Immature natural killer cell (primary cell): ENCODE data around the gene CCNQ. TPM values are rescaled to one million over a fixed set of nuclear protein-coding genes. Genes with fewer than 3 reads are reported as not detected.

ENCODE experiments used
- DNase-seq, 3 donors: peaks; one replicate each; pipeline ENCODE4 v3.0.0; 2022; ENCODE audit warnings: mixed read lengths in 1 of 3
- H3K27ac Mint-ChIP-seq, 6 donors: one replicate each; pipeline ENCODE4 v1.8.0; 2020; ENCODE audit warnings: mixed read lengths in 6 of 6, mild to moderate bottlenecking in 5 of 6, inconsistent platforms in 4 of 6, moderate library complexity in 3 of 6
- H3K27me3 Mint-ChIP-seq, 3 donors: one replicate each; pipeline ENCODE4 v1.8.0; 2020 to 2021; ENCODE audit warnings: low read depth in 3 of 3, mild to moderate bottlenecking in 3 of 3, mixed read lengths in 3 of 3, moderate library complexity in 3 of 3, inconsistent platforms in 1 of 3
- H3K36me3 Mint-ChIP-seq, 3 donors: one replicate each; pipeline ENCODE4 v1.8.0; 2020; ENCODE audit warnings: mixed read lengths in 3 of 3, inconsistent platforms in 2 of 3, mild to moderate bottlenecking in 2 of 3
- H3K4me1 Mint-ChIP-seq, 2 donors: one replicate each; pipeline ENCODE4 v1.8.0; 2020; ENCODE audit warnings: inconsistent platforms in 2 of 2, mild to moderate bottlenecking in 2 of 2, mixed read lengths in 2 of 2, moderate library complexity in 1 of 2
- H3K4me3 Mint-ChIP-seq, 5 donors: one replicate each; pipeline ENCODE4 v1.8.0; 2020; ENCODE audit warnings: mild to moderate bottlenecking in 5 of 5, mixed read lengths in 5 of 5, inconsistent platforms in 3 of 5, moderate library complexity in 3 of 5
- H3K9me3 Mint-ChIP-seq, 6 donors: one replicate each; pipeline ENCODE4 v1.8.0; 2020; ENCODE audit warnings: mild to moderate bottlenecking in 6 of 6, mixed read lengths in 6 of 6, inconsistent platforms in 4 of 6, moderate library complexity in 3 of 6
- polyA plus RNA-seq, 3 donors: library from polyadenylated mRNA; unstranded; fragments of 300-500 nt; fragmentation: Illumina TruSeq; gene quantifications; one replicate each; pipeline ENCODE4 v1.2.3, GENCODE V29; 2021

The CCNQ gene
- polyA plus RNA-seq, 3 donors from 2014 or later = 36.7 to 42.8 (median 38.4) TPM

DNA sequence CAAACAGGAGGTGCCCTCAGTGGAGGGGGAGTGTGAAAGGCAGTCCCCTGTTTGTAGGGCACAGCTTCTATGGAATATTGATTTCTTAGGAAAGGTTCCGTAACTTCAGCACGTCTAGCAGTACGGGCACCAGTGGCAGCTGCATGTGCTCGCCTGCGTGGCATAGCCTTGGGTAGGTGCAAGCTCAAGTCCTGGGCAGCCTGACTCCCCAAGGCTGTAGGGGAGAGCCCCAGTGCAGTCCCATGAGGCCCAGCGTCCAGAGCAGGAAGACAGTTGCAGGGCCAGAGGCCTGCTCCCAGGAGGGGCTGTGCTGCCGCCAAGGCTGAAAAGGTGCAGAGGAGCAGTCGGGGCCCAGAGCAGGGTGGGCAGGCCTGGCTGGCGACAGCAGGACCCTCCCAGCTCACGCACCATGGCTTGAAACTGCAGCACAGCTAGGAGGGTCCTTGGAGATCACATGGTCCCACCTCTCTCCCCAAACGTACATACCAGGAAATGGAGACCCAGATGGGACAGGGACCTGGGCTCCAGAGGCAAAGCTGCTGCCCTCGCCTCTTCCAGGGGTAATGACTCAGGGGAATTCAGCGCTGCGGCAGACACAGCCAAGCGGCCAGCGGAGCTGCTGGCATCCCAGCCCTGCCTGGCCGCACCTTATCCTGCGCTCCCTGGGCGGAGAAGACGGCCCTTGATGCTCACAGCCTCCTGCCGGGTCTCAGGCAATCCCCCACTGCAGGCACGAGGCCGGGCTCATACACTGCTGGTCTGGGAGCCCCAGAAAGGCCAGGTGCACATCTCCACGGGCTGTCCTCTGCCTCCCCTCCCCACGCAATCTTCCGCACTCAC, 42.0 kb upstream of the CCNQ start:
- no peak for DNase-seq
- H3K27me3 Mint-ChIP-seq = peaks cover 4 to 7% (median 5%) of the 10 kb centered on the region in 3 donors
- H3K9me3 Mint-ChIP-seq = peaks cover 0 to 1% (median 0%) of the 10 kb centered on the region in 6 donors
- no peaks in the 10 kb centered on the region for H3K4me1 Mint-ChIP-seq
- H3K36me3 Mint-ChIP-seq = no peaks in the 10 kb centered on the region
- H3K27ac Mint-ChIP-seq = no peak overlapping the region
- H3K4me3 Mint-ChIP-seq = no peak overlapping the region

DNA sequence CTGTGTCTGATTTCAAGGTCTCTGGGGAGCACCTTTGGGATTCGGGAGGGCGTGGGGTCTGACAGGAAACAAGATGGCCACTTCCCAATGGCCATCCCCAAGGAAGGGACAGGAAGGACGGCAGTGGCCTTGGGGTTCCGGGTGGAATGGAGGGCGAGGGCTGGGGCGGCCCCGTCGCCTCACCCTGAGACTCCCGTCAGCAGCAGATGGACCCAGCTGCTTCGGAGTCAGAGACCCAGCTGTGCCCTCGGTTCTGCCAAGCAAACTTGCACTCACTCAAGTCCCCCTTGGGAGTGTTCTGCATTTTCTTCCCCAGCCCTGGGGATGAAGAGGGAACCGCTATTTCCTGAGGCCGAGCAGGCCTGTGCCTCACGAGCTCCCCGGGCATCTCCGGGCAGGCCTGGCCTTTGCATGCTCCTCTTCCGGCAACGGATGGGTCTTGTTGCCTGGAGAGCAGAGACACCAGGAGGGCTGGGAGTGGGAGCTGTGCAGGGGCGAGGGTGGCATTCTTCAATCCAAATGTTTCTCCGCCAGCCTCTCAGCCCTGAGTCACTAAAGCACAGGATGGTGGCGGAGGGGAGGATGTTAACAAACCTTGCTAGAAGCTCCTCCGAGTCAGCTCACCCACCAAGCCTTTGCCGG, 41.2 kb upstream of the CCNQ start:
- no peak overlapping the region for H3K27ac Mint-ChIP-seq
- peaks cover 2 to 4% (median 2%) of the 10 kb centered on the region in 3 donors for H3K27me3 Mint-ChIP-seq
- H3K4me1 Mint-ChIP-seq = no peaks in the 10 kb centered on the region
- H3K36me3 Mint-ChIP-seq = no peaks in the 10 kb centered on the region
- DNase-seq = no peak
- no peak overlapping the region for H3K4me3 Mint-ChIP-seq
- peaks cover 0 to 1% (median 0%) of the 10 kb centered on the region in 6 donors for H3K9me3 Mint-ChIP-seq

DNA sequence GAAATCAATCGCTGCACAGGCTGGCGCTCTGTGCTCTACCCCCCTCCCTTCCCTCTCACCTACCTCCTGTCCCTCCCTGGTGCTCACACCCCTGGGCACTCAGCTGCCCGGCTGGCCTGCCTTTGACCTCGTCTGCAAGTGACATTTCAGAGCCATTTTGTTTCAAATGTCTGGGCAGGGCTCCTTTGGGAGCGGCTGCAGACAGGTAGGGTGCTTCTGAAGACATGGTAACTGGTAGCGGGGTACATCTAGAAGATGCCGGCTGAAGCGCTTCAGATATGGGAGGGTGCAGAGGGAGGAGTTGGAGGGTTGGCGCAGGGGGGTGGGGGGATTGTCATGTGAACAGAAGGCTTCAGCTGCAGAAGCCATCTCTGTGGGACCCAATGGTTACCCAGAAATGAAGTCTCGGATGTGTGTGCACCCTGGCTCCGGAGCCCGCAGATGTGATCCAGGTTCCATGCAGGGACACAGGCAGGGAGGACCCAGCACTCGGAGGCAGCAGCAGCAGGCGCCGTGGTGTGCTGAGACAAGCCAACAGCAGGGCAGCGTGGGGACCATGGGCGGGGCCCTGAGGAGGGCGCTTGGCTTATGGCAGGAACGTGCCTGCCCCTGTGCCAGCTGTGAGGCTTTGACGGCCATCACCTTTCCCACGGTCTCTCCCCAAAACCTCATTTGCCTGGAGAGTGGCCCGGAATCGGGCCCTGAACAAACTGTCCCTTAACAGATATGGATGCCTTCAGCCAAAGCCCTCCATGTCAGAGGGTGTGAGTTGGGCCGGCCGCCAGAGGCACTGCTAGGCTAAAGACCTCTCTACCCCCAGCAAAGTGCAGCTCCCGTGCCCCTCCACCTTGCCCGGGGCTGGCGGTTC, 40.5 kb upstream of the CCNQ start:
- peaks cover 0 to 4% (median 2%) of the 10 kb centered on the region in 3 donors for H3K27me3 Mint-ChIP-seq
- DNase-seq = no peak
- no peak overlapping the region for H3K4me3 Mint-ChIP-seq
- H3K27ac Mint-ChIP-seq = no peak overlapping the region
- peaks cover 0 to 1% (median 0%) of the 10 kb centered on the region in 6 donors for H3K9me3 Mint-ChIP-seq
- no peaks in the 10 kb centered on the region for H3K36me3 Mint-ChIP-seq
- no peaks in the 10 kb centered on the region for H3K4me1 Mint-ChIP-seq

DNA sequence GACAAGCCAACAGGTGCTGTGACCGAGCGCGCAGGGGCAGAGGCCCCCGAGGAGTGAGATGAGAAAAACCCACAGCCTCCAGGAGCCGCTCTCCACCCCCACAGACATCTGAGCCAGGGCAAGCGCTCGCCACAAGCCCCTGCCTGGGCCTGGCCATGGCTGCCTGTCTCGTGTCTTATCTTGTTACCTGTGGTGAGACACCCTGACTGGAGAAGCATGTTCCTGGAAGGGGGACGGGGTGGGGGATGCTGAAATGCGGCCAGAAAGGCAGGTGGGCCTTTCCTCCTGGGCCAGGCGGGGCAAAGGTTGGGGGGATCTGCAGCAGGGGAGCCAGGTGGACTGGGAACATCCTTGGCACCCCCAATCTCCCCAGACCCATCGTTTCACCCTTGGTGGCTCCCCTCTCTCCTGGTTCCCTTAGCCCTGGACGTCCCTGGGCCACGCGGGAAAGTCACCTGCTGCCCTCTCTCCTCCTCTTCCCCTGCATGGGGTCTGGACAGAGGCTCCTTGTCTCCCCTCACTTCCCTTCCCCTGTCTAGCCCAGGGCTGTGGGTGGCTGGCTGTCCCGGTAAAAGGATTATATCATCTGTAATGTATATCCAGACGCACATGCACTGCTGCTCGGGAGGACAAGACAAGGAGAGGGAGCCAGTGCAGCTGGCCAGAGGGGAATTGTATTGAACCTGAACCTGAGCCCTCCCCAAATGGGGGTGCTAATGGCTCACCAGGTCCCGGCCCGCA, 39.7 kb upstream of the CCNQ start:
- Mint-ChIP-seq H3K4me1 (no peaks in the 10 kb centered on the region), H3K27me3 (peaks cover 0 to 4% (median 2%) of the 10 kb centered on the region in 3 donors), H3K36me3 (no peaks in the 10 kb centered on the region), H3K27ac (no peak overlapping the region), H3K4me3 (no peak overlapping the region), H3K9me3 (peaks cover 0 to 1% (median 0%) of the 10 kb centered on the region in 6 donors)
- DNase-seq = no peak

DNA sequence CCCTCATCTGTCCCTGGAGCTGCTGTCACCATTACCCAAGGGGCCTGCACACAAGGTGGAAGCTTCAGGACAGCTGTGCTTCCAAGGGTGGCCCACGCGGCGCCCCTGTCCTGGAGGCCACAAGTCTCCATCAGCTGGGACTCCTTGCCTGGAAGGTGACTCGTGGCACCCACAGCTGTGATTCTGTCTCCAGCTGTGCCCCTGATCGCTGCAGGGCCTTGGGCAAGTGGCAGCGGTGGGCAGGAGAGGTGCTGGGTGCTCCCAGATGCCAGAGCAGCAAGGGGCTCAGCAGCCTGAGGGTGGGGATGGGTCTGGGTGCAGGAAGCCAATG, 39.1 kb upstream of the CCNQ start:
- no peaks in the 10 kb centered on the region for H3K4me1 Mint-ChIP-seq
- H3K27ac Mint-ChIP-seq = no peak overlapping the region
- no peak for DNase-seq
- H3K4me3 Mint-ChIP-seq = no peak overlapping the region
- no peaks in the 10 kb centered on the region for H3K36me3 Mint-ChIP-seq
- peaks cover 0 to 1% (median 0%) of the 10 kb centered on the region in 6 donors for H3K9me3 Mint-ChIP-seq
- H3K27me3 Mint-ChIP-seq = peaks cover 0 to 3% (median 2%) of the 10 kb centered on the region in 3 donors

DNA sequence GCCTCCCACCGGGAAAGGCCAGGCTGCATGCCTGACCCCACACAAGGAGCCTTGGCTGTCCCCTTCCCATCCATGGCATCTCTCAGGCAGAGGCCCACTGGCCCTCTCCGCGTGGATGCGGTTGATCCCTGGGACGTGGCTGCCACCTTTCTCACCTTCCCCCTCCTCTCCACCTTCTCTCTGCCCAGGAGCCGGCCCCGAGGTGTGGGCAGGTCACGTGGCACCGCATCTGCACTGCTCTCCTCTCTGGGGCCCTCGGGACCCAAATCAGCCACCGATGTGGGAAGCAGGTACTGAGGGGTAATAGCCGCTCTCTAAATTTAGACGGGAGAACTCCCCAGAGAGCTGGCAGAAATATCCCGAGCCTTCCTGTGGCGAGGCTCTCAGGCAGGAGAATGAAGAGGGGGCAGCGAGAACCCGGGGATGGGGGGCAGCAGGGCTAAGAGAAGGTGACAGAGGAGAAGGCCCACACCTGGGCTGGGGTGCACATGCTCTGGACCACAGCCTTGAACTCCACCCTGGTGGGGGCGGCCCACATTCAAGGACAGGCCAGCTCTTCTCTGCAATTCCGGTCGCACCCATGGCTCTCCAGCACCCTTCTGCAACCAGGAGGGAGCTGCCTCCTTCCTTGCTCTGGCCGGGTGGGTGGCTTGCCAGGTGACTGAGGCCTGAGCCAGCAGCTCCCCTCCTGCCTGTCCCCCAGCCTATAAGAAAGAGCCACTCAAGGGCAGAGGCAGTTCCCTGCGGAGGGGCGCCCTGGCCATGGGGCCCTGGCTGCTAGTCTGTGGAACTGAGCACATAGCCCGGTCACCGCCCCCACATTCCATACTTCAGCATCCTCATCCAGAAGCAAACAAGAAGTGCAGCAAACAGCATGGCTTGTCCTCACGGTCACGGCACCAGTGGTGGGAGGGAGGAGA, 38.4 kb upstream of the CCNQ start:
- no peak for DNase-seq
- no peak overlapping the region for H3K4me3 Mint-ChIP-seq
- no peaks in the 10 kb centered on the region for H3K36me3 Mint-ChIP-seq
- peaks cover 0 to 2% (median 2%) of the 10 kb centered on the region in 3 donors for H3K27me3 Mint-ChIP-seq
- no peak overlapping the region for H3K27ac Mint-ChIP-seq
- H3K9me3 Mint-ChIP-seq = peaks cover 0 to 1% (median 0%) of the 10 kb centered on the region in 6 donors
- no peaks in the 10 kb centered on the region for H3K4me1 Mint-ChIP-seq

DNA sequence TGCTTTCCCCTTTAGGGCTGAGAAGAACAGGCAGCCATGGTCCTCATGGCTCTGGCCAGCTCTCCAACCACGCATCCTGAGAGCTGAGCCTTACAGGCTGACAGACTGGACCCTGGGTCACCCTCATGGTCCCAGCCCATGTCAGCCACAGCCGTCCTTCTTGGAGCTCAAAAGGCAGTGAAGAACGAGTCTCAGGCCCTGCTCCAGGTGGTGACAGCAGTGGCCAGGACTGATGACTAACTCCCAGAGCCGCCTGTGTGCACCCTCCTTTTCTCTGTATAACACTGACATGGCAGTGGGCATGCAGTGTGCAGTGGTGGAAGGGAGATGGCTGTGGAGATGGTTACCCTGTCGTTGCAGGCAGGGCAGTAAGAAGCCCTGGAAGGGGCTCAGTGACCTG, 37.8 kb upstream of the CCNQ start:
- H3K4me1 Mint-ChIP-seq = no peaks in the 10 kb centered on the region
- DNase-seq = no peak
- H3K27me3 Mint-ChIP-seq = peaks cover 0 to 2% (median 2%) of the 10 kb centered on the region in 3 donors
- no peak overlapping the region for H3K4me3 Mint-ChIP-seq
- peaks cover 0 to 1% (median 0%) of the 10 kb centered on the region in 6 donors for H3K9me3 Mint-ChIP-seq
- no peaks in the 10 kb centered on the region for H3K36me3 Mint-ChIP-seq
- no peak overlapping the region for H3K27ac Mint-ChIP-seq

DNA sequence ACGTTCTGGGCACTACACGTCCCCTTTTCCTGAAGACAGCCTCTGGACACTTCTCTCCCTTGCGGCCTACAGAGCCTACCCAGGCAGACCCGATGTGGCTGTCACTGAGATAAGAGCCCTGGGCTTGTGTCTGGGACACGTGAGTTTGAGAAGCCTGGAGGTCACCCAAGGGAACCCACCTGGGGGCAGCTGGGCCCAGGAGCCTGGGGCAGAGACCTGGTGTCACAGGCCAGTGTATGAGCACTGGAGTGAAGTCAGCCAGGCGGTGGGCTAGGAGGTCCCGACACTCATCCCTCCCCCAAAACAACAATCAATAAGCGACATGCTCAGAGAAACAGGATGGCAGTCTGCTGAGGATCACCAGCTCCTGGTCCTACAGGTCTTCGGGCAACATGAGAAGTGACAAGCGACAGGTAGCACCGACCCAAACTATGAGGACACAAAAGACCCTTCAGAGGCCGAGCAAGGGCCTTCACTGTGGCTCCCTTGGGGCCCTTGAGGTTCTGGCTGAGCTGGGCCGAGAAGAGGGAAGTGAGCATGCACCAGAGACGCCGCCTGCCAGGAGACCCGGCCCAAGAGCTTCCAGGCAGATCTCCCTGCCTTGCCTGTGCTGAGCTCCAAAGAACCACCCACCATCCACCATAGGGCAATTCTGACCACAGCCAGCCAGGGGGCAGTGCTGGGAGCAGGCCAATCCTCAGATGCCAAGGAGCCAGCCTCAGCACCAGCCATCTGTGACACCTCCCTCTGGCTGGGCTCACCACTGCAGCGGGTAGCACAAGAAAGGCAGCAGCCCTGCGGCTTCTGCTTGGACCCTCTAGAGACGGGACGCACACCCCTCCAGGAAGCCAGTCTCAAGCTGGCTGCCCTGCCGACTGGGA, 37.1 kb upstream of the CCNQ start:
- H3K27me3 Mint-ChIP-seq = peaks cover 0 to 4% (median 2%) of the 10 kb centered on the region in 3 donors
- peaks cover 0 to 3% (median 0%) of the 10 kb centered on the region in 3 donors for H3K36me3 Mint-ChIP-seq
- no peak overlapping the region for H3K27ac Mint-ChIP-seq
- no peak for DNase-seq
- peaks cover 0 to 2% (median 0%) of the 10 kb centered on the region in 6 donors for H3K9me3 Mint-ChIP-seq
- H3K4me1 Mint-ChIP-seq = no peaks in the 10 kb centered on the region
- H3K4me3 Mint-ChIP-seq = no peak overlapping the region

DNA sequence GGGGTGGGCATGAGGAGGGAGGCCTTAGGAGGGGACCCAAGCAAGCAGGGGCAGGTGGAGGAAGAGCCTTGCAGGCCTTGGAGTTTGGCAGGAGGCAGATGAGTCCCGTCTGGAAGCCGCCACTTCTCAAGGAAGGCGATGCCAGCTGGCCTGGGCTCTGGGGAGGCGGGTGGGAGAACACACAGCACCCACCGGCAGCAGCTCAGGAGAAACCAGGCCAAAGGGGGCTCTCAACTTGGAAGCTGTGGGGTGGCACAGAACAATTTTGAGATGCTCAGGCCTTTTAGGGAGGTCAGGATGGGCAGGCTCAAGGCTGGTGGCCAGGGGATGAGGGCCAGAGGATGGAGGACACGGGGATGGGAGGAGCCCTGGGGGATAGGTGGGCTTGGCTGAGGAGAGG, 36.4 kb upstream of the CCNQ start:
- Mint-ChIP-seq H3K9me3 (peaks cover 0 to 3% (median 0%) of the 10 kb centered on the region in 6 donors), H3K36me3 (peaks cover 0 to 5% (median 0%) of the 10 kb centered on the region in 3 donors), H3K27me3 (peaks cover 0 to 6% (median 0%) of the 10 kb centered on the region in 3 donors), H3K4me3 (no peak overlapping the region), H3K4me1 (no peaks in the 10 kb centered on the region), H3K27ac (no peak overlapping the region)
- DNase-seq = no peak

DNA sequence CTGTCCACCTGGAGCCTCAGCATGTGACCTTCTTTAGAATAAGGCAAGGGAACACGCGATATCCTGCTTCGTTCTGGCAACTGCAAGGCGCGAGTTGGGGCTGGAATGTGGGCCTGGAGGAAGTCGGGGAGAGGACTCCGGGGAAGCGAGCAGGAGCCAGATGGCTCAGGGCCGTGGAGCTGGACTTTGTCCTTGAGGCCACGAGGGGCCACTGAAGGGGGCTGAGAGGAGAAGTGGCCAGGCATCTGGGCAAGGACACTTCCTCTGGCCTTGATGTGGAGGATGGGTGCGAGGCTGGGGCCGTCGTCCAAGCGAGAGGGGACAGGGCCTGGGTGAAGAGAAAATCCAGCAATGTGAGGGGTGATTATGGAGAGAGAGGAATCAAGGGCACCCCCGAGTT, 35.9 kb upstream of the CCNQ start:
- no peak for DNase-seq
- H3K27ac Mint-ChIP-seq = no peak overlapping the region
- H3K36me3 Mint-ChIP-seq = peaks cover 0 to 5% (median 0%) of the 10 kb centered on the region in 3 donors
- no peak overlapping the region for H3K4me3 Mint-ChIP-seq
- H3K9me3 Mint-ChIP-seq = peaks cover 0 to 3% (median 0%) of the 10 kb centered on the region in 6 donors
- H3K27me3 Mint-ChIP-seq = peaks cover 0 to 6% (median 0%) of the 10 kb centered on the region in 3 donors
- H3K4me1 Mint-ChIP-seq = no peaks in the 10 kb centered on the region

DNA sequence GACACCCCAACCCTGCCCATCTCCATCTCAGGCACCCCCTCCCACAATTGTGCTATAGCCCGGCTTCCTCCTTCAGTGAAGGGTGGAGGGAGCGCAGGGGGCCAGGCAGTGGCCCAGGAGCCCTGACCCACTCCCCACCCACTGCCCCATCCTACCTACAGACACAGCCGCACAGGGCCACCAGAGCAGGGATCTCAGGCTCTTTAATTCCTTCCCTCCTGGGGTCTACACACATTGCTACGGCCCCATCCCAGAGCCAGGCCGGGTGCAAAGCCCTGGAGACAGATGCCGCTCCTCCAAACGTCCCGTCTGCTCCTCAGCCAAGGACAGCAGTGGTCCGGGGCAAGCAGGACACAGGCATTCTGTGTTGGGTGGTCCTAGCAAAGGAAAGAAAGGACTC, 35.3 kb upstream of the CCNQ start:
- Mint-ChIP-seq H3K27ac (no peak overlapping the region), H3K36me3 (peaks cover 0 to 5% (median 0%) of the 10 kb centered on the region in 3 donors), H3K4me3 (no peak overlapping the region), H3K27me3 (peaks cover 0 to 6% (median 0%) of the 10 kb centered on the region in 3 donors), H3K4me1 (no peaks in the 10 kb centered on the region), H3K9me3 (peaks cover 0 to 3% (median 0%) of the 10 kb centered on the region in 6 donors)
- no peak for DNase-seq
